Adrenal gland (tissue), 5 donors: ENCODE measurements around the gene ITIH3.

Experiments used
- CTCF ChIP-seq, 6 experiments: fragments of 450-650 bp in 4 of 6; fragments of 200-600 bp in 2 of 6; sonication (generic) in 1 of 6; IDR thresholded peaks; 1 replicate in 5 of 6; 2 replicates in 1 of 6; pipeline versions ENCODE4 v1.5.1 to v1.8.0; 2016 to 2021; ENCODE audit warnings: antibody characterized with exemption in 6 of 6, mild to moderate bottlenecking in 2 of 6, moderate library complexity in 1 of 6
- POLR2A ChIP-seq, 2 donors: fragments of 450-650 bp; IDR thresholded peaks; one replicate each; pipeline ENCODE4 v1.6.1; 2017; ENCODE audit warnings: antibody characterized with exemption in 2 of 2, mild to moderate bottlenecking in 2 of 2, moderate library complexity in 1 of 2
- donor health status: DM: no; HTN: no; CAD: no.

- no peak for TF ChIP-seq CTCF (IDR thresholded peaks at IDR 0.05)
- no peak for TF ChIP-seq POLR2A (IDR thresholded peaks at IDR 0.05)
Measured at GRCh38 chr3:52779837-52780585, 14.6 kb upstream of the ITIH3 start.
